ENCODE measurements around the gene RAD23A. TPM values are rescaled to one million over a fixed set of nuclear protein-coding genes. Genes with fewer than 3 reads are reported as not detected.

RAD23A gene
- total RNA-seq, 2 experiments from 2014 or later, result 90.0 to 92.7 TPM

GRCh38 chr19:12930002-12930645 lies 15.5 kb upstream of the RAD23A start:
- Histone ChIP-seq H3K27me3 (ENCODE audit: control insufficient read depth in 1 of 2, insufficient read depth in 2 of 2, low read length in 2 of 2) (no peaks in the 10 kb centered on the region), H3K27ac (ENCODE audit: low read depth in 1 of 2, low read length in 2 of 2) (no peak overlapping the region), H3K9me3 (ENCODE audit: control insufficient read depth in 1 of 2, insufficient read depth in 1 of 2, low read length in 2 of 2) (no peaks in the 10 kb centered on the region), H3K36me3 (ENCODE audit: insufficient read depth, low read length) (peaks cover 54% of the 10 kb centered on the region), H3K4me3 (ENCODE audit: low read length) (no peak overlapping the region), H3K4me1 (ENCODE audit: insufficient read depth, low read length) (peaks cover 25% of the 10 kb centered on the region)
- Mint-ChIP-seq H3K36me3 (ENCODE audit: low read depth) (peaks cover 69% of the 10 kb centered on the region), H3K27me3 (no peaks in the 10 kb centered on the region), H3K27ac (no peak overlapping the region), H3K4me1 (ENCODE audit: low read depth) (peaks cover 24% of the 10 kb centered on the region), H3K4me3 (no peak overlapping the region), H3K9me3 (no peaks in the 10 kb centered on the region)
- ChIA-PET CTCF (interaction anchor here (1.3 kb wide), 1 partner anchor 48 kb away, joined by 3 read pairs; no protein-coding TSS in a partner anchor), POLR2A (interaction anchor here (0.5 to 0.9 kb wide), 2 partner anchors 38 to 39 kb away, joined by 3 to 4 read pairs; partner anchors contain the start of gene GCDH)
- intact Hi-C loops (cut with DNase I, micrococcal nuclease), result loop anchor here (10.0 kb wide), 3 partner anchors 125 to 195 kb away; partner anchors contain the start of genes GET3 (in 1 of the 2), PRDX2 (in 1 of the 2), RNASEH2A (in 1 of the 2) and THSD8 (in 1 of the 2)
- TF ChIP-seq CTCF (IDR thresholded peaks at IDR 0.05), result no peak
- ATAC-seq (ENCODE audit: poor library complexity) (no peak), DNase-seq (no peak)

GRCh38 chr19:12932392-12933286 lies 13.0 kb upstream of the RAD23A start:
- ATAC-seq (ENCODE audit: poor library complexity) (no peak), DNase-seq (no peak)
- H3K27me3 ChIP-seq (ENCODE audit: control insufficient read depth in 1 of 2, insufficient read depth in 2 of 2, low read length in 2 of 2), result no peaks in the 10 kb centered on the region
- Mint-ChIP-seq H3K27me3 (no peaks in the 10 kb centered on the region), H3K4me3 (peak overlapping the region; percentile 98), H3K36me3 (ENCODE audit: low read depth) (peaks cover 51% of the 10 kb centered on the region), H3K9me3 (no peaks in the 10 kb centered on the region), H3K4me1 (ENCODE audit: low read depth) (peaks cover 35% of the 10 kb centered on the region), H3K27ac (peak overlapping the region; percentile 79)
- ChIA-PET POLR2A (interaction anchor here (1.3 to 3.2 kb wide), 8 partner anchors 13 to 167 kb away, joined by 4 to 26 read pairs (median 7); partner anchors contain the start of genes GCDH and SYCE2), CTCF (interaction anchor here (2.1 kb wide), 2 partner anchors 33 to 48 kb away, joined by 8 read pairs; no protein-coding TSS in a partner anchor)
- H3K9me3 ChIP-seq (ENCODE audit: control insufficient read depth in 1 of 2, insufficient read depth in 1 of 2, low read length in 2 of 2), result no peaks in the 10 kb centered on the region
- H3K27ac ChIP-seq (ENCODE audit: low read depth in 1 of 2, low read length in 2 of 2), result no peak overlapping the region
- H3K36me3 ChIP-seq (ENCODE audit: insufficient read depth, low read length), result peaks cover 33% of the 10 kb centered on the region
- peak overlapping the region; percentile 82 for H3K4me3 ChIP-seq (ENCODE audit: low read length)
- intact Hi-C loops (cut with DNase I, micrococcal nuclease), result loop anchor here (1.0 to 10.0 kb wide), 5 partner anchors 13 to 198 kb away; partner anchors contain the start of genes GCDH (in 1 of the 2), GET3 (in 1 of the 2), PRDX2 (in 1 of the 2) and RNASEH2A (in 1 of the 2)
- TF ChIP-seq CTCF (IDR thresholded peaks at IDR 0.05), result no peak
- peaks cover 41% of the 10 kb centered on the region for H3K4me1 ChIP-seq (ENCODE audit: insufficient read depth, low read length)

Measured in CD4-positive, alpha-beta T cell (primary cell).